ENCODE measurements around the gene ATAD3A.

DNA sequence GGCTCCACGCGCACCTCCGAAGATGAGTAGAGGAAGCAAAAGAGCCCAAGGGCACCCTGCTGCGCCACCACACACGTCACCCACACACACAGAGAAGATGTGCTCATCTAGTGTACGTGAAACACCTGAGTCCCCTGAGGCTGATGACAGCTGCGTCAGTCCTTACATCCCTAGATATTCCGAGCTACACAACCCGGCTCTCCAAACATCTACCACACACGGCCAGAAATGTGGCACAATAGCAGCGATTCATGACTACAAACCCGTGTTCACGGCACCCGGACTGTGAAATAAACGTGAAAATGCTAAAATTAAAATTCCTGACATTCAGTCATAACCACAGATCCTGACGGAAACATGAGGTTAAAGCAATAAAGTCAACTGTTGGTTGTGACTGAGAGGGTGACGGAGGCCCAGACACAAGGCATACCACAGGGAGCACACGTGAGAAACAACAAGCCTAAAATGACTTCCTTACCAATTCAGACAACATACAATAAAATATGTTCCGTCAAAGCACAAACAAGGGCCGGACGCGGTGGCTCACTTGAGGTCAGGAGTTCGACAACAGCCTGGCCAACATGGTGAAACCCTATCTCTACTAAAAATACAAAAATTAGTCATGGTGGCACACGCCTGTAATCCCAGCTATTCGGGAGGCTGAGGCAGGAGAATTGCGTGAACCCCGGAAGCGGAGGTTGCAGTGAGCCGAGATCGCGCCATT lies 55.4 kb downstream of the ATAD3A start:
- TF ChIP-seq POLR2A (IDR thresholded peaks at IDR 0.05) = no peak
- TF ChIP-seq CTCF (IDR thresholded peaks at IDR 0.05) = no peak

Data from heart left ventricle (tissue), 13 donors.